ENCODE results near the gene ETV3.
"Not testable (repeated sequence)": the region's sequence is repeated elsewhere in the genome, so short reads cannot be mapped to it uniquely, and the experiment has no call there.

Gene ETV3

GRCh38 chr1:157138220-157139051, at the start of gene ETV3:
Gene ETV3, minus strand, starts transcription at chr1:157138395. Its CDS starts 2,043 bp downstream, at chr1:157136352.
- no peak for FAIRE-seq

DNA sequence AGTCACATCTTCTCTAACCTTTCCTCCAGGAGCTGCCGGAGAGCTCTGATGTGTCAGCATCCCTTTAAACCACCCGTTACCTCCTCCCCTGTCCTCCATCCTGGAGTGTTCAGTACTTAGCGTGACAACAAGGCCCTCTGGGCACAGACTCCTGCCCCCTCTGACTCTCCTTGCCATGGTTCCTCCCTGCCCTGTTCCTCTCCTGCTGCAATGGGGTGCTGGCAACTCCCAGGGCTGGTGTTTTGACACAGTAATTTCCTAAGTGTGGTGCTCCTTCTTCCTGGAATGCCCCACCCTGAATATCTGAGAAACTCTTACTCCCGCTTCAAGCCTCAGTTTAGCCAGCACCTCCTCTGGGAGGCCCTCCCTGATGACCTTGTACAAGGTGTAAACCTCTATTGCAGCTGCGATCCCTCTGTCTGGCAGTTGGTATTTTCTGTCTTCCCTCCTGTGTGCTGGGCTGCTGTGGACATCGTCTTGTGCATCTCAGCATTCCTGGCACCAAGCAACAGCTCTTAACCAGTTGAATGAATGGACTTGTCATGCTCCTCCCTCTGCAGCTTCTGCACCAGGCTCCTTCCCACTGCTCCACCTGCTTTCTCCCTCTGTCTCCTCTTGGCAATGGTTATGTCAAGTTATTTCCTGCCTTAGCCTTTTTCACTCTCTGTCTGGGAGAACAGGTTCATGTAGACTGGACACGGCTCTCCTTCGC, 48.2 kb upstream of the ETV3 start:
- FAIRE-seq, result no peak

GRCh38 chr1:157183870-157184269, 45.7 kb upstream of the ETV3 start:
- no peak for FAIRE-seq

GRCh38 chr1:157182371-157182770, 44.2 kb upstream of the ETV3 start:
- FAIRE-seq, result not testable (repeated sequence)

GRCh38 chr1:157181790-157182189, 43.6 kb upstream of the ETV3 start:
- no peak for FAIRE-seq

- FAIRE-seq, result no peak
Observed at GRCh38 chr1:157181258-157181657, 43.1 kb upstream of the ETV3 start.

GRCh38 chr1:157178490-157178889, 40.3 kb upstream of the ETV3 start:
- FAIRE-seq, result no peak

DNA sequence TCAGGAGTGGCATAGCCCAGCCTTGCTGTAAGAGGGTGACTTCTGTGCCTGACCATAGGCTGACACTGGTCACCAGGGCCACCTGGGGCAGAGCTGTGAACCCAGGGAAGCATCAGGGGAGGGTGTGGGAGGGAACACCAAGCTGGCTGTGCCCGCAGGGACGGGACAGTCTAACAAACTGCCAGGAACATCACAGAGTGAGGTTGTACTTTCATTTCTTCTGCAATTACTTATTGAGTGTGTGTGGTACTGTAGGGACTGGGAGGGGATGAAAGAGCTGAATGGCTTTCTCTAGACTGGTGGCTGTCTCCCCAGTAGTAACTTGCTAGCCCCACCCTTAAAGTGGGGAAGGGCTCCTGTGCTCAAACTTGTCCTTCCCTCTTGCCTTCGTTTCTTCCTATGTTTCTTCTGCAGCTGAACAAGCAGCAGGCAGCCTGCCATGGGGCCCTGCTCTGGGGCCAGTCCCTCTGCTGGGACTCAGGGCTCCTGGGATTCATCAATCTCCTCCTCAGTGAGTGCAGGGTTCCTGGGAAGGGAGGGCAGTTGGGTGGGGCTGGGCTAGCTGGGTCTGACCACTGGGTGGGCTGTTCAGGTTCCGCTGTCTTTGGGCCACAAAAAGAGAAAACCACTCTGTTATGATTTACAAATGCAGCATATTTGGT, 39.7 kb upstream of the ETV3 start:
- no peak for FAIRE-seq

- no peak for FAIRE-seq
Observed at GRCh38 chr1:157176591-157177121, 38.5 kb upstream of the ETV3 start.

DNA sequence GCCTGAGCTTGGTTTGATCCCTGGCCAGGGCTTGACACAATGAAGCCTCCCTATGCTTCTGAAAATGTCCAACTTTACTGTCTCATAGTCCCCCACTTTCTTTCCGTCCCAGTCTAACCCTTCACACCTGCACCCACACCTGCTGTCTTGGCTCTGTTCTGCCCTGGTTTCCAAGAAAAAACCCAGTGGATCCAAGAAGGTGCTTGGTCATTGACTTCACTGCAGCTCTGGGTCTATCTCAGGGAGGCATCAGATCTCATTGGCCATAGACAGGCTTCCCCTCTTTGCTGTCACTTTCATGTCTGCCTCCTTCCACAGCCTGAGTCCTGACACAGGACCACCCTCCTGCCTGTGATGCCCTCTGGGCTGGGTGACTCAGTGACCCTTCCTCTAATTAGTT, 37.8 kb upstream of the ETV3 start:
- FAIRE-seq, result no peak

DNA sequence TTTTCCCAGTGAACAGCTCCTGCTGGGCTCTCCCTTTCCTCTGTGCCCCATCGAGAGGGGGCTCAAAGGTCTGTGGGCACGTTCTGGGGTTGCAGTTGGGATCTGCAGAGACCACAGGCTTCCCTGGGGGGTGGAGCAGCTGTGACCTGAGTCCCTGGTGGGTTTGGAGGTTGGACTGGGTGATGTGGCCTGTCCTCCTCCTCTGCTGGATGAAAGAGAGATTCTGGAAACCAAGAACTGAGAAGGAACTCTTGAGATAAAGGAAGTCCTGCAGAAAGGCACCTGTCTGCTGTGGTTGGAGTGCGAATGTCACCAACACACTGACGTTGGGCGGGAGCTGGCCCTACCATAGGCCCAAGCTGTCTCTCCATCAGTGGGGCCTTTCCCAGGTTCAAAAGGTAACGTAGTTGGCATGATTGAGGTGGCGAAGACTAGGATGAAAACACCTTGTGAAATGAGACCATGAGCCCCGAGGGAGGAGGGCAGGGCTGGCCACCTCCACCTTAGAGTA, 35.8 kb upstream of the ETV3 start:
- no peak for FAIRE-seq

GRCh38 chr1:157173241-157173640, 35.0 kb upstream of the ETV3 start:
- not testable (repeated sequence) for FAIRE-seq

GRCh38 chr1:157172591-157172990, 34.4 kb upstream of the ETV3 start:
- not testable (repeated sequence) for FAIRE-seq

GRCh38 chr1:157171903-157172503, 33.8 kb upstream of the ETV3 start:
- FAIRE-seq, result not testable (repeated sequence)

GRCh38 chr1:157170677-157171515, 32.7 kb upstream of the ETV3 start:
- no peak for FAIRE-seq

DNA sequence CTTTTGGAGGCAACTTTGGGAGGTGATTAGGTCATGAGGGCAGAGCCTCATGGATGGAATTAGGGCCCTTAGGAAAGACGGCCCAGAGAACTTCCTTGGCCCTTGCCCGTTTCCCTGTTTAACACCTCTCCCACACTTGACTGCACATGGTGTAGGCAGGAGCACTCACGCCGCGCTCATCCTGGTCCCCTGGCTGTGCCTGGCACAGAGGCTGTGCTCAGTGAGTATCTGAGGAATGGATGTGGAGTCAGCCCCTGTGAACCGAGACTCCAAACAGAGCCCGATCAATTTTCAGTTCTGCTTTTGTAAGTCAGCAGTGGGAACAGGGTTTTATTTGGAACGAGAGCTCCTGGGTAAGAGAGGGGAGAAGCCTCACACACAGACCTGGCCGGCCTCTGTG, 29.8 kb upstream of the ETV3 start:
- FAIRE-seq, result no peak

- no peak for FAIRE-seq
Observed at GRCh38 chr1:157167437-157167836, 29.2 kb upstream of the ETV3 start.

GRCh38 chr1:157166590-157166989, 28.4 kb upstream of the ETV3 start:
- FAIRE-seq, result no peak

GRCh38 chr1:157163273-157164127, 25.3 kb upstream of the ETV3 start:
- FAIRE-seq, result no peak

DNA sequence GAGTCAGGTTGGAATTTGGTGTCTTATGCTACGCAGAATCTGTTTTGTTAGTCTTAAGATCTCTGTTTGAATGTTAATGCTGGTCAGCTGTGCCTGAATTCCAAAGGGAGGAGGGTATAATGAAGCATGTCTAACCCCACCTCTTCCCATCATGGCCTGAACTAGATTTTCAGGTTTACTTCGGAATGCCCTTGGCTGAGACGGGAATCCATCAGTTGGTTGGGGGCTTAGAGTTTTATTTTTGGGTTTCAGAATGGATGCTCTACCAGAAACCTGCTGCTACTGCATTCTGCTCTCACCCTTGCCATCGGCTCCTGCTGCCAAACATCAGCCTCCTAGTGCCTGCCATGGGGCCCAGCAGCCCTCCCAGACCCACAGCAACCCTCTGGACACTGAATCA, 24.1 kb upstream of the ETV3 start:
- no peak for FAIRE-seq

DNA sequence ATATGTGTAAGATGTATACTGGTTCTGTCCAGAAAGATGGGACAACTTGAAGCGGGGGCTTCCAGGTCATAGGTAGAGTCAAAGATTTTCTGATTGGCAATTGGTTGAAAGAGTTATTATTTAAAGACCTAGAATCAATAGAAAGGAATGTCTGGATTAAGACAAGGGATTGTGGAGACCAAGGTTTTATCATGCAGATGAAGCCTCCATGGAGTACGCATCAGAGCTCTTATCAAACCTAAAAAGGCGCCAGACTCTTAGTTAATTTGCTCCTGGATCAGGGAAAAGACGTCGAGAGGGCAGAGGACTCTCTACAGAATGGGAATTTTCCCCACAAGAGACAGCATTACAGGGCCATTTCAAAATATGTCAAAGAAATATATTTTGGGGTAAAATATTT, 23.7 kb upstream of the ETV3 start:
- no peak for FAIRE-seq
